22Rv1 (cell line): ENCODE results near the gene ENPP6.
"Not testable (repeated sequence)": the region's sequence is repeated elsewhere in the genome, so short reads cannot be mapped to it uniquely, and the experiment has no call there.

Experiments
- ZFX ChIP-seq: fragments of 450-650 bp; IDR thresholded peaks from 2 replicates; pipeline ENCODE4 v1.6.1; 2017; ENCODE audit warnings: antibody characterized with exemption, borderline replicate concordance
- TF ChIP-seq, protein P1 (sequence below): fragments of 450-650 bp; IDR thresholded peaks from 2 replicates; pipeline ENCODE4 v1.5.1; 2017; ENCODE audit warnings: mild to moderate bottlenecking

DNA sequence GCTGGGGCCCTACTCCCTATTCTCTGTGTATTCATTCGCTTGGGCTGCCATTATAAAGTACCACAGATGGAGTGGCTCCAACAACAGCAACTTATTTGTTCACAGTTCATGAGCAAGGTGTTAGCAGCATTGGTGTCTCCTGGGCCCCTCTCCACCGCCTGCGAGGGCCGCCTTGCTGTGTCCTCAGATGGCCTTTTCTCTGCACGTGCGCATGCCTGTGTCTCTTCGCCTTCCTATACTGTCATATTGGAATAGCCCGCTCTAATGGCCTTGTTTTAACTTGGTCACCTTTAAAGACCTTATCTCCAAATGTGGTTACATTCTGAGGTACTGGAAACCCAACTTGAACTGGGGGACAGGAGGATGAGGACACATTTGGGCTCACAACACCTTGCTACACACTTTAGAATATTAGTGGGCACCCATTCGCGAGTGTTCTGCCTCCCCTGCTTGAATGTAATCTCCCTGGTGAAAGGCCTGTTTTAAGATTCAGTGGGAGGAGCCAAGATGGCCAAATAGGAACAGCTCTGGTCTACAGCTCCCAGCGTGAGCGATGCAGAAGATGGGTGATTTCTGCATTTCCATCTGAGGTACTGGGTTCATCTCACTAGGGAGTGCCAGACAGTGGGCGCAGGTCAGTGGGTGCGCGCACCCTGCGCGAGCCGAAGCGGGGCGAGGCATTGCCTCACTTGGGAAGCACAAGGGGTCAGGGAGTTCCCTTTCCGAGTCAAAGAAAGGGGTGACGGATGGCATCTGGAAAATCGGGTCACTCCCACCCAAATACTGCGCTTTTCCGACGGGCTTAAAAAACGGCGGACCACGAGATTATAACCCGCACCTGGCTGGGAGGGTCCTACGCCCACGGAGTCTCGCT, 9.7 kb downstream of the ENPP6 start:
- TF ChIP-seq, protein P1, sequence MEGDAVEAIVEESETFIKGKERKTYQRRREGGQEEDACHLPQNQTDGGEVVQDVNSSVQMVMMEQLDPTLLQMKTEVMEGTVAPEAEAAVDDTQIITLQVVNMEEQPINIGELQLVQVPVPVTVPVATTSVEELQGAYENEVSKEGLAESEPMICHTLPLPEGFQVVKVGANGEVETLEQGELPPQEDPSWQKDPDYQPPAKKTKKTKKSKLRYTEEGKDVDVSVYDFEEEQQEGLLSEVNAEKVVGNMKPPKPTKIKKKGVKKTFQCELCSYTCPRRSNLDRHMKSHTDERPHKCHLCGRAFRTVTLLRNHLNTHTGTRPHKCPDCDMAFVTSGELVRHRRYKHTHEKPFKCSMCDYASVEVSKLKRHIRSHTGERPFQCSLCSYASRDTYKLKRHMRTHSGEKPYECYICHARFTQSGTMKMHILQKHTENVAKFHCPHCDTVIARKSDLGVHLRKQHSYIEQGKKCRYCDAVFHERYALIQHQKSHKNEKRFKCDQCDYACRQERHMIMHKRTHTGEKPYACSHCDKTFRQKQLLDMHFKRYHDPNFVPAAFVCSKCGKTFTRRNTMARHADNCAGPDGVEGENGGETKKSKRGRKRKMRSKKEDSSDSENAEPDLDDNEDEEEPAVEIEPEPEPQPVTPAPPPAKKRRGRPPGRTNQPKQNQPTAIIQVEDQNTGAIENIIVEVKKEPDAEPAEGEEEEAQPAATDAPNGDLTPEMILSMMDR, result not testable (repeated sequence)
- TF ChIP-seq ZFX, result not testable (repeated sequence)
